Prostate gland (tissue), 2 donors: ENCODE results near the gene PSMB1.

ENCODE experiments used
- CTCF ChIP-seq, 4 experiments: fragments of 200-600 bp in 2 of 4; fragments of 450-650 bp in 2 of 4; sonication (generic) in 2 of 4; IDR thresholded peaks; 1 replicate in 3 of 4; 2 replicates in 1 of 4; pipeline ENCODE4 v1.5.1; 2016 to 2019; ENCODE audit warnings: antibody characterized with exemption in 4 of 4, mild to moderate bottlenecking in 2 of 4, moderate library complexity in 2 of 4
- POLR2A ChIP-seq: fragments of 450-650 bp; IDR thresholded peaks from one replicate; pipeline ENCODE4 v1.6.1; 2016; ENCODE audit warnings: antibody characterized with exemption, mild to moderate bottlenecking

GRCh38 chr6:170516783-170517616, 36.1 kb downstream of the PSMB1 start:
- TF ChIP-seq CTCF (IDR thresholded peaks at IDR 0.05) (peak; percentile 14 to 75 (median 56)), POLR2A (no peak)
